GM12892 (cell line): ENCODE measurements around the gene TREX2.

ENCODE experiments used
- POLR2A ChIP-seq: IDR thresholded peaks from 2 replicates; pipeline ENCODE4 v1.6.1; 2011; ENCODE audit warnings: low read depth, low read length, control low read depth
- TAF1 ChIP-seq: IDR thresholded peaks from 2 replicates; pipeline ENCODE4 v1.6.1; 2011; ENCODE audit warnings: low read depth, mild to moderate bottlenecking, control low read depth, low read length, borderline replicate concordance

DNA sequence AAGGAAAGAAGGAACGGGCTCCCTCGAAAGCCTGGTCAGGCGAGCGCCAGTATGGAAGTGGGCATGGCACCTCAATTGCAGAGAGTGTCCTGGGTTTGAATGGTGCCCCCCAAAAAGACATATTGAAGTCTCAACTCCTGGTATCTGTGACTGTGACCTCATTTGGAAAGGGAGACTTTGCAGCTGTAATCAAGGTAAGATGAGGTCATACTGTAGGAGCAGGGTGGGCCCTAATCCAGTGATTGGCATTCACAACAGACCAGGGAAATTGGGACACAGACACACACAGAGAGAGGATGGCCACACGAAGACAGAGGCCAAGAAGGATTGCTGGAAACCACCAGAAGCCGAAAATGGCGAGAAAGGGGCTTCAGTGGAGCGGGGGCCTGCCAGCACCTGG is 28.2 kb downstream of the TREX2 start:
- TF ChIP-seq TAF1 (no peak), POLR2A (no peak)
